Chondrocyte (in vitro differentiated cells): ENCODE data around the gene NQO2. TPM values are rescaled to one million over a fixed set of nuclear protein-coding genes. Genes with fewer than 3 reads are reported as not detected.
A peak's percentile ranks its signal among the peaks of the same experiment; 100 is the strongest.

ENCODE experiments used
- DNase-seq: peaks from one replicate; pipeline ENCODE4 v3.0.0; 2021; ENCODE audit warnings: mixed read lengths, low spot score
- H3K27ac Mint-ChIP-seq: one replicate; pipeline ENCODE4 v1.8.0; 2021; ENCODE audit warnings: mild to moderate bottlenecking, moderate library complexity, mixed read lengths; ENCODE audit not compliant: unreplicated experiment
- H3K27me3 Mint-ChIP-seq: 2 replicates; pipeline ENCODE4 v1.8.0; 2021; ENCODE audit warnings: low read depth, mixed read lengths
- H3K36me3 Mint-ChIP-seq: 2 replicates; pipeline ENCODE4 v1.8.0; 2021; ENCODE audit warnings: low read depth, mixed read lengths
- H3K4me1 Mint-ChIP-seq: 2 replicates; pipeline ENCODE4 v1.8.0; 2021; ENCODE audit warnings: low read depth, mild to moderate bottlenecking, mixed read lengths
- H3K4me3 Mint-ChIP-seq: one replicate; pipeline ENCODE4 v1.8.0; 2021; ENCODE audit warnings: mild to moderate bottlenecking, moderate library complexity, mixed read lengths; ENCODE audit not compliant: unreplicated experiment
- H3K9me3 Mint-ChIP-seq: 2 replicates; pipeline ENCODE4 v1.8.0; 2021; ENCODE audit warnings: low read depth, mixed read lengths
- CTCF ChIP-seq: fragments of 200-600 bp; sonication (generic); IDR thresholded peaks from 2 replicates; pipeline ENCODE4 v1.5.0; 2021; ENCODE audit warnings: antibody characterized with exemption, mild to moderate bottlenecking, moderate library complexity
- total RNA-seq: library from RNA; stranded (reverse); gene quantifications from 3 replicates; pipeline ENCODE4 v1.2.1, GENCODE V29; 2021

The NQO2 gene
- total RNA-seq, 1 donor from 2014 or later = 35.1 TPM

- peaks cover 55% of the 10 kb centered on the region for H3K4me1 Mint-ChIP-seq
Observed at GRCh38 chr6:3068329-3069214, 68.9 kb downstream of the NQO2 start, which contains the start of gene RIPK1. RIPK1 (plus strand) TSS chr6:3068494; CDS start chr6:3076824, 8,330 bp downstream.

More at GRCh38 chr6:3068329-3069214, 68.9 kb downstream of the NQO2 start, which contains the start of gene RIPK1:
- H3K27ac Mint-ChIP-seq = peak within 1 kb of the TSS; percentile 97
- peak; percentile 97 for DNase-seq
- H3K4me3 Mint-ChIP-seq = peak within 1 kb of the TSS; percentile 85
- no peaks in the 10 kb centered on the region for H3K9me3 Mint-ChIP-seq
- peak; percentile 64 for TF ChIP-seq CTCF
- H3K36me3 Mint-ChIP-seq = no peaks in the 10 kb centered on the region
- no peaks in the 10 kb centered on the region for H3K27me3 Mint-ChIP-seq

Other genes with a start within 250 kb of the NQO2 start
- 0.99 to 1.1 TPM (median 1.00 TPM) in 3 replicates for gene MYLK4, start 249.0 kb upstream of the NQO2 start, total RNA-seq
- gene WRNIP1, start 234.5 kb upstream of the NQO2 start, total RNA-seq = 34.0 to 36.1 TPM (median 34.6 TPM) in 3 replicates
- gene SERPINB1, start 158.0 kb upstream of the NQO2 start, total RNA-seq = 9.0 to 9.3 TPM (median 9.1 TPM) in 3 replicates
- gene SERPINB9, start 96.6 kb upstream of the NQO2 start, total RNA-seq = 0.31 to 0.67 TPM (median 0.62 TPM) in 3 replicates
- gene SERPINB6, start 28.3 kb upstream of the NQO2 start, total RNA-seq = 74.0 to 98.0 TPM (median 97.3 TPM) in 3 replicates
- gene RIPK1, start 68.6 kb downstream of the NQO2 start, total RNA-seq = 24.9 to 26.2 TPM (median 25.2 TPM) in 3 replicates
- 22.1 to 26.2 TPM (median 22.3 TPM) in 3 replicates for gene BPHL, start 118.8 kb downstream of the NQO2 start, total RNA-seq
- 212 to 290 TPM (median 223 TPM) in 3 replicates for gene TUBB2A, start 157.7 kb downstream of the NQO2 start, total RNA-seq
- 109 to 119 TPM (median 117 TPM) in 3 replicates for gene TUBB2B, start 227.8 kb downstream of the NQO2 start, total RNA-seq